ENCODE data around the gene NLRP6.

The NLRP6 gene

DNA sequence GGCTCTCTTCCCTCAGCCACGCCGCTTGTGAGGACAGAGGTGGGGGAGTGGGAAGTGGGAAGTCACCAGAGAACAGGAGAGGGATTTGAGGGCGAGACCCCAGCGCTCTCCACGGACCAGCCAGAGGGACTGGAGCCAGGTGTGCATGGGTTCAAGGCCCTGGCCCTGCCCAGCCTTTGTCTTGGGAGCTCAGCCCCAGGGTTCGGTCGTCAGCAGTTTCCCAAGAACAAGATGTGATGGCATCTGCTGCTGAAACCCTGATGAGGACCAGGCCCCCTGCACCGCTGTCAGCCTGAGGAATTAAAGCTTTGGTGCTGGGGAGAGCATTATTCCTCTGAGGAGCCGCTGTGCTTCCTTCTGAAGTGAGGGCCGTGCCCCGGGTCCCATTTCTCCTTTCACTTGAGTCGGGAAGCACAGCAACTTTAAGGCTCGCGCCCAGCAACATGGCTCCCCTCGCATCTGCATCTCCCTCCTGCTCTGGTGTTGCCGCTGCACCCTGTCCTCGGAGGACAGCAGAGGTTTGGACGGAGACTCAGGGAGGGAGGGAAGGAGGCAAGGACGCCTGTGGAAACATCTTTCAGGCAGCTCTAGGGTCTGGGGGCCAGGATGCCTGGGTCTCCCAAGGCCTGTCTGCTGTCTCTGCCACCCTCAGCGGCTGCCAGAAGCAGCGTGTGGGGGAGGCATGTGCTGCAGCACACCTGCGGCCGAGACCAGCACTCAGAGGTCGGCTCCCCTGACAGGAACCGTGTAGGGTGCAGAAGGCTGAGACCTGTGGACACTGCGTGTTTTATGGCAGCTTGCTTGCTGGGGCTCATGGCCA is 17.4 kb downstream of the NLRP6 start:
- ChIA-PET POLR2A (no interaction called here), CTCF (interaction anchor here (0.9 to 2.8 kb wide), 3 partner anchors 10 to 92 kb away, joined by 3 to 10 read pairs (median 7); no protein-coding TSS in a partner anchor)
- DNase-seq (ENCODE audit: extremely low spot score): no peak
- TF ChIP-seq, protein P1, sequence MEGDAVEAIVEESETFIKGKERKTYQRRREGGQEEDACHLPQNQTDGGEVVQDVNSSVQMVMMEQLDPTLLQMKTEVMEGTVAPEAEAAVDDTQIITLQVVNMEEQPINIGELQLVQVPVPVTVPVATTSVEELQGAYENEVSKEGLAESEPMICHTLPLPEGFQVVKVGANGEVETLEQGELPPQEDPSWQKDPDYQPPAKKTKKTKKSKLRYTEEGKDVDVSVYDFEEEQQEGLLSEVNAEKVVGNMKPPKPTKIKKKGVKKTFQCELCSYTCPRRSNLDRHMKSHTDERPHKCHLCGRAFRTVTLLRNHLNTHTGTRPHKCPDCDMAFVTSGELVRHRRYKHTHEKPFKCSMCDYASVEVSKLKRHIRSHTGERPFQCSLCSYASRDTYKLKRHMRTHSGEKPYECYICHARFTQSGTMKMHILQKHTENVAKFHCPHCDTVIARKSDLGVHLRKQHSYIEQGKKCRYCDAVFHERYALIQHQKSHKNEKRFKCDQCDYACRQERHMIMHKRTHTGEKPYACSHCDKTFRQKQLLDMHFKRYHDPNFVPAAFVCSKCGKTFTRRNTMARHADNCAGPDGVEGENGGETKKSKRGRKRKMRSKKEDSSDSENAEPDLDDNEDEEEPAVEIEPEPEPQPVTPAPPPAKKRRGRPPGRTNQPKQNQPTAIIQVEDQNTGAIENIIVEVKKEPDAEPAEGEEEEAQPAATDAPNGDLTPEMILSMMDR (IDR thresholded peaks at IDR 0.05; ENCODE audit: control extremely low read depth, extremely low read depth, low read depth, missing control alignments): no peak

DNA sequence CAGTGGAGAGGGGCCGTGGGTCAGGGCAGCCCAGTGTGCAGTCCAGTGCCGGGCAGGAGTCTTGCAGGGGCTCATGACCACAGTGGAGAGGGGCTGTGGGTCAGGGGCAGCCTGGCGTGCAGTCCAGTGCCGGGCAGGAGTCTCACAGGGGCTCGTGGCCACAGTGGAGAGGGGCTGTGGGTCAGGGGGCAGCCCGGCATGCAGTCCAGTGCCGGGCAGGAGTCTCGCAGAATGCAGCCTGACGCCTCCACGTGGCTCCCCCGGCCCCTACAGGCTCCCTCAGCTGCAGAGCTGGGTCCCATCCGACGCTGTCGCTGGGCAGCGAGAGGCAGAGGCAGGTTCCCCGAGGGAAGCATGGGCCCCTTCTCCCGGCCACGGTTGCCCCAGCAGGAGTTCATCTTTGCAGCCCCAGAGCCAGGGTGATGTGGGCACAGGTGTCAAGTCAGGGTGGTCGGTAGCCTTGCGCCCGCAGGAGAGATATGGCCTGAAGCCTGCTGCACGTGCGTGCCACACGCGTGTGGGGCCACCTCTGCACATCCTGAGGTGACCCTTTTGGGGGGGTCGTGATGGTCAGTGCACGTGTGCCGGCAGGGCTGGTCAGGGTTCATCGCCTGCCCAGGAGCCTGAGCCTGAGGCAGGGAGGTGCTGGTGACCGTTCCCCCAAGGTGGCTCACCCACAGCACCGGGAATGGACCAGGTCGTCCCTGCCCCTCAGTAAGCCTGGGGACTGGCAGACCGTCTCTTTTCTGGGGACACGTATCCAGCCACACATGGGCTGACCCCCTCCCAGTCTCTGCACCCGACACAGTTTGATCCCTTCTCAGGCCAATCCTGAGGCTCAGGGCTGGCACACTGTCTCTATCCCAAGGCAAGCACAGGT is 18.2 kb downstream of the NLRP6 start:
- CTCF ChIA-PET: interaction anchor here (0.9 kb wide), 1 partner anchor 93 kb away, joined by 3 read pairs; no protein-coding TSS in a partner anchor
- no peak for DNase-seq (ENCODE audit: extremely low spot score)
- POLR2A ChIA-PET: no interaction called here
- TF ChIP-seq, protein P1 (IDR thresholded peaks at IDR 0.05; ENCODE audit: control extremely low read depth, extremely low read depth, low read depth, missing control alignments): no peak

- TF ChIP-seq, protein P1 (IDR thresholded peaks at IDR 0.05; ENCODE audit: control extremely low read depth, extremely low read depth, low read depth, missing control alignments): no peak
- ChIA-PET POLR2A (no interaction called here), CTCF (no interaction called here)
- DNase-seq (ENCODE audit: extremely low spot score): no peak
These were observed 18.9 kb downstream of the NLRP6 start for GRCh38 chr11:297051-297585.

GRCh38 chr11:297586-298405 is 19.6 kb downstream of the NLRP6 start:
- TF ChIP-seq, protein P1 (IDR thresholded peaks at IDR 0.05; ENCODE audit: control extremely low read depth, extremely low read depth, low read depth, missing control alignments): no peak
- no peak for DNase-seq (ENCODE audit: extremely low spot score)
- CTCF ChIA-PET: interaction anchor here (0.6 to 2.0 kb wide), 2 partner anchors 47 to 69 kb away, joined by 3 to 13 read pairs; no protein-coding TSS in a partner anchor
- POLR2A ChIA-PET: no interaction called here

DNA sequence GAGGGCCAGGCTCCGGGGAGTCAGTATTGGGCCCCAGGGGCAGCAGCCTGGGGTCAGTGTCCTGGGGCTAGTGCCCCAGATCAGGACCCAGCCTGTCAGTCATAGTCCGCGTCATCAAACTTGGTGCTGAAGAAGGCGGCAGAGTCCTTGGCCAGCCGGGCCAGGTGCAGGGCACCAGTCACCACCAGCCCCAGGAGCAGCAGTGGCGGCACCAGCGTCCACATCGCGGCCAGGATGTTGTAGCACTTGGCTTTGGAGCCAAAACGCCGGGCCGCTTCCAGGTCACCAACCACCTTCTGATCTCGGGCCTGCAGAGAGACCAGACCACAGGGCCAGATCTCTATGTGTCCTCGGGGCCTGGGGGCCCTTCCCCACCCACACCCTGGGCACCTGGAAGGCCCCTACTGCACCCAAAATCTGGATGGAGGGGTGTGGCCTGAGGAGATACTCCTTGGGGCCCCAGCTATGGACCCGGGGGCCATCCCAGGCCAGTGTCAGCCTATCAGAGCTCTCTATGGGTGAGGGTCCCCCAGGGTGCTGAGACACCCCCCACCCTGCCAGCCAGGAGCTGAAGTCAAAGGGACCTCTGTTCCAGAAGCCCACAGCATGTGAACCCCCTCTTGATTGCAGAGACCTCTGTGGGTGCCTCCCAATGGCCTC is 20.3 kb downstream of the NLRP6 start:
- TF ChIP-seq, protein P1 (IDR thresholded peaks at IDR 0.05; ENCODE audit: control extremely low read depth, extremely low read depth, low read depth, missing control alignments): no peak
- ChIA-PET CTCF (interaction anchor here (1.2 to 2.0 kb wide), 3 partner anchors 40 to 220 kb away, joined by 3 to 13 read pairs (median 3); no protein-coding TSS in a partner anchor), POLR2A (no interaction called here)
- DNase-seq (ENCODE audit: extremely low spot score): no peak

Measured in GM10248 (cell line).